Activated CD4-positive, alpha-beta T cell treated with anti-CD3 and anti-CD28 coated beads, Interleukin-2, Interleukin-4, amounts not matched to agents 100 ng/mL and 50 ng/mL, durations not matched to agents 16 hours and 8 hours (primary cell): Measurements from ENCODE around the gene CCL17.
"Not testable (repeated sequence)": the region's sequence is repeated elsewhere in the genome, so short reads cannot be mapped to it uniquely, and the experiment has no call there.

Experiments
- DNase-seq: peaks from one replicate; pipeline ENCODE4 v3.0.0-alpha.2; 2020; ENCODE audit warnings: low spot score

The CCL17 gene

GRCh38 chr16:57396786-57397185 is 7.8 kb upstream of the CCL17 start:
- DNase-seq: no peak

DNA sequence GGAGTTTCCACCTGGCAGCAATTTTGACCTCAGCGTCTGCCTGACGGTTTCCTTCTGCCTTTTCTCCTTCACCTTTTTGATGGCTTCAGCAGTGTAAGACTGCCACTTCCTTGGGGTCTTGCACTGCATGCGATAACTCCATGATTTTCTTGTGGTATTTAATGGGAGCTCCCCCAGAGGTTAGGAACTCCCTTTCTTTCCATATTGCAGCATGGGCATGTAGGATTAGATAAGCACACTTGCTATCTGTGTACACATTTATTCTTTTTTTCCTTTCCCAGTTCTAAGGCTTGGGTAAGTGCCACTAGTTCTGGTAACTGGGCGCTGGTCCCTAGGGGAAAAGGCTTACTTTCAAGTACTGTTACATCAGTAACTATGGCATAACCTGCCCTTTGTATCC is 7.1 kb upstream of the CCL17 start:
- DNase-seq: not testable (repeated sequence)

DNA sequence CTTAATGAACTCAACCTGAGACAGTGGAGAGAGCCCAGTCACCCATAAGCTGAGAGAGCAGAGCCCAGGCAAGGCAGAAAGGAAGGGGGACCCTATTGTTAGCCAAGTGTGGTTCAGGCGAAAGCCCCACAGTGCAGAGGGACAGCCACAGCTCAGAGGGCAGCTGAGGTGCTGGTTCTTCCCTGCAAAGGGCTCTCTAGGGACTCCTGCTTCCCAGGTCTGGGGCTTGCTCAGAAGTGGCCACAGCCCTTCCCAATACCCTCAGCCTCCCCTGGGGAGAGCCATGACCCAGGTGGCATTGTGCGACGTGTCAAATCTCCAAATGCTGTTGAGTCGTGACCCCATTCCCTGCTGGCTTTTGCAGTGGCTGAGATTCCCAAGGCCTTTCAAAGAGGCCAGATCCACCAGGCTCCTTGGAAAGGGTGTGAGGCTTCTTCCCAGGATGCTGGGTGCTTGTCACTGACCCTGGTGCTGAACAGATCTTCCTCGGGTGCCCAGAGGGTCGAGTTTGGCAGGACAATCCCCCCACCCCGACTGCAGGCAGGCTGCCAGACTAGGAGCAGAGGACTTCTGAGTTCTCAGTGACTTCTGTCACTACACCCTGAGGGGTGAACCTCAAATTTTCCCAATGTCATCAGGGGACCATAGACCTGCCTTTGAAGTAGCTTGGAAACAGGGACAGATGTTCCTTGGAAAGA is 2.5 kb upstream of the CCL17 start:
- no peak for DNase-seq

DNA sequence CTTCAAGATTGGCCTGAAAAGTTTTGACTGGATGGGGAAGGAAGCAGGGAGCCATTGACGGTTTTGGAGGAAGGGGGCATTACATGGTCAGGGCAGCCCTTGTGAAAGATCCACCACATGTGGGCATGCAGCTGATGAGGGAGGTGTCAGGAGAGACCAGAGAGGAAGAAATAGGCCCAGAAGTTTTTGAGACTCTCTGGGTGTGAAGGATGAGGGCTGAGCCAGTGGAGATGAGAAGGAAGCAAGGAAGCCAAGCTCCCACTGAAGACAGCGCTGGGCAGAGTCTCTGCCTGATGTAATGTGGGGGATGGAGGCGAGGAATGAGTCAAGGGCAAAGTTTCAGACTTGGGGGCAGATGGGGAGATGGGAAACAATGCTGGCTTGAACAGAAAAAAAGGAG is 530 bp downstream of the CCL17 start:
- no peak for DNase-seq

GRCh38 chr16:57406881-57407280 is 2.3 kb downstream of the CCL17 start:
- DNase-seq: no peak

- no peak for DNase-seq
Measured at GRCh38 chr16:57407521-57408353, 3.2 kb downstream of the CCL17 start.

- no peak for DNase-seq
Measured at GRCh38 chr16:57409065-57409464, 4.5 kb downstream of the CCL17 start.

- DNase-seq: no peak
Measured at GRCh38 chr16:57409870-57410587, 5.5 kb downstream of the CCL17 start.

DNA sequence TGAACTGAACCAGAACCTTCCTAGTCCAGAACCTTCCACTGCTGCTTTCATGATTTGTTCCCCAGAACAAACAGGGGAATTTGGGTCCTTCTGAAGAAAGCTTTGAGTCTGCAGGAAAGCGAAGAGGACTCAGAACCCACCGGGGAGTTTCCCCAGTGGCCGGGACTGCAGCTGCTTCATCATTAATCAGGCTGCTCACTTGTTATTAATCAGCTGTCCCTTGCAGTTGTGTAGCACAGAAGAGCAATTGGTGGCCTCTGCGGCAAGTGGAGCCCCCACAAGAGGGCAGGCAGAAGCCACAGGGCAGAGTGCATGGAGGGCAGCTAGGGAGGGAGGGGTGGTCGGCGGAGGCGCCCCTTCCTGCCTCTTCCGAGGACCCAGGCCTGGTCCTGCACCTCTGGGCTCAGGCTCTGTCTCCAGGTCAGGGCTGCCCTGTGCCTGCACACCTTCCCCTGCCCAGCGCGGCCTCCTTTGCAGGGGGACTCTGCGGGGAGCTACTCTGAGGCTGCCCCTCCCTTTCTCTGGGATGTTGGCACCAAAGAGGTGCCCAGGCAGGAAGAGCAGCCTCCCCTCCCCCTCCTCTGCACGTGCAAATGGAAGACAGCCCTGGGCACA is 6.9 kb downstream of the CCL17 start:
- DNase-seq: no peak

DNA sequence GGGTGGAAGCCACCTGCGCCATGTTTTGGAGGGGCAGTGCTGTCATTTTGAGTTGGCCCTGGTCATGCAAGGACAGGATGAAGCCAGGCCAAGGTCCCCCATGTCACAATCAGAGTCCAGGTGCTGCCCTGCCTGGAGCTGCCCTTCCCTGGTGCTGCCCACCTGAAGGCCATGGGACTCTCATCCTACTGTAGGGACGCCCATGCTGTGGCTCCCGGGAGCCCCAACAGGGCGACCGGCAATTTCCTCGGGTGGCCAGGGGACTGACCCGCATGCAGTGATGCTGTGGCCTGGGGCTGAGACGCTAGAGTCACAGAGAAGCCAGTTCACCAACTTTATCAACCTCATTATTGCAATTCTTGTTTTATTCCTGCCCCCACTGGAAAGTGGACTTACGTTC is 8.0 kb downstream of the CCL17 start:
- DNase-seq: no peak

- no peak for DNase-seq
Measured at GRCh38 chr16:57413301-57413730, 8.7 kb downstream of the CCL17 start.

- DNase-seq: no peak
Measured at GRCh38 chr16:57413733-57414132, 9.2 kb downstream of the CCL17 start.

DNA sequence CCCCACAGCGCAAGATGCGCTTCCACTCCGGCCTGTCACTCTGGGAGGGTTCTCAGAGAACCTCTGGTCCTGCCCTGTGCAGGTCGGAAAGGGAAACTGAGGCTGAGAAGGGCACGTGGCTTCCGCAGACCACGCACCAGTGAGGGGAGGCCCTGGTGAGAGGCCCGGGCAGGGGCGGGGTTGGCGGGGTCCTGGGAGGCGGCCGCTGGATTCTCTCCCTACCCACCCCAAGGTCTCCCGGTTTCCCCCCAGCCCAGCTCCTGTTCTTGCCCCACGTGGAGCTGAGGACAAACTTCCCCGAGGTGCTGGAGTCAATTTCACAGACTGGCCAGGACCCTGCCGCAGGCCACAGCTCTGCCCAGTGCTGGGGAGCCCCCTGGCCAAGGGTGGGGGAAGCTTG is 11.5 kb downstream of the CCL17 start:
- DNase-seq: no peak

- DNase-seq: no peak
Measured at GRCh38 chr16:57419506-57419905, 14.9 kb downstream of the CCL17 start.

GRCh38 chr16:57422026-57422944 is 17.7 kb downstream of the CCL17 start:
- DNase-seq: no peak

DNA sequence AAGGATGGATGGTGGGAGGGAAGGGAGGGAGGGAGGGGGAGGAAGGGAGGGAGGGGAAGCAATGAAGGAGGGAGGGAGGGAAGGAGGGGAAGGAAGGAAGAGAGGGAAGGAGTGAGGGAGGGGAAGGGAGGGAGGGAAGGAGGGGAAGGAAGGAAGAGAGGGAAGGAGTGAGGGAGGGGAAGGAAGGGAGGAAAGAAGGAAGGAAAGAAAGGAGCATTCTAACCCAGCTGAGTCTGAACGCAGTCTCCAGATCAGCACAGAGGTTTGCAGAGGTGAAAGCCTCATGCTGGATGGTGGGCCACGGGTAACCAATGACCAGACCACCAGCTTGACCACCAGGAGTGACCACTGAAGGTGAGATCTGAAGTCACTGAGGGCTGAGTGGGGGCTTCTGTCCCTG is 18.6 kb downstream of the CCL17 start:
- no peak for DNase-seq

GRCh38 chr16:57424583-57424982 is 20.0 kb downstream of the CCL17 start:
- no peak for DNase-seq

- no peak for DNase-seq
Measured at GRCh38 chr16:57426356-57426755, 21.8 kb downstream of the CCL17 start.

- DNase-seq: no peak
Measured at GRCh38 chr16:57427307-57427706, 22.7 kb downstream of the CCL17 start.

DNA sequence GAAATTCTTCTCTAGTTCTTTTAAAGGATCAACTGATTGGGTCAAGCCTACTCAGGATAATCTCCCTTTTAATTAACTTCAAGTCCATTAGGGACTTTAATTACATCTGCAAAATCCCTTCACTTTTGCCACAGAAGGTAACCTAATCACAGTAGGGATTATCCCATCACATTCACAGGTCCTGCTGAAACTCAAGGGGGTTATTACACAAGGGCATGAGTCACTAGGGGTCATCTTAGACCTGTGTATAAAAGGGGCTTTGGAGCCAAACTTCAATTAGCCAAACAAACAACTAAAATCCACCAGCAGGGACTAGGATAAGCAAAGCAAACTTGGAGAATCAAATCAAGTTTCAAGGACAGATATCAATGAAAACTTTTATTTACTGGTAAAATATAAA is 23.3 kb downstream of the CCL17 start:
- no peak for DNase-seq

DNA sequence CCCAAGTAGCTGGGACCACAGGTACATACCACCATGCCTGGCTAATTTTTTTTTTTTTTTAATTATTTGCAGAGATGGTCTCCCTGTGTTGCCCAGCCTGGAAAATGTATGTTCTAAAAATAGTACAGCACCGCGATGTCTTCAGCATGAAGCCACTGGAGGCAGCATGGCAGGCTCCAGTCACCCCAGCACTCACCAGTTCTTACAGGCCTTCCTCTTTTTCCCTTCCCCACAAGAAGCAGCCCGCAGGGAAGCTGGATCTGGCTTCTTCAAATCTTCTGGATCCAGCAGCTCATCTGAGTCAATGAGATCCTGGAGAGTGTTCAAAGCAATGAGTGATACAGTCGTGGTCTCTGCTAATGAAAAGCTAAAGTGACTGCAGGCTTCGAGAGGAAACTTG is 26.4 kb downstream of the CCL17 start:
- DNase-seq: no peak
